ENCODE data around the gene DCP1B.

The DCP1B gene

DNA sequence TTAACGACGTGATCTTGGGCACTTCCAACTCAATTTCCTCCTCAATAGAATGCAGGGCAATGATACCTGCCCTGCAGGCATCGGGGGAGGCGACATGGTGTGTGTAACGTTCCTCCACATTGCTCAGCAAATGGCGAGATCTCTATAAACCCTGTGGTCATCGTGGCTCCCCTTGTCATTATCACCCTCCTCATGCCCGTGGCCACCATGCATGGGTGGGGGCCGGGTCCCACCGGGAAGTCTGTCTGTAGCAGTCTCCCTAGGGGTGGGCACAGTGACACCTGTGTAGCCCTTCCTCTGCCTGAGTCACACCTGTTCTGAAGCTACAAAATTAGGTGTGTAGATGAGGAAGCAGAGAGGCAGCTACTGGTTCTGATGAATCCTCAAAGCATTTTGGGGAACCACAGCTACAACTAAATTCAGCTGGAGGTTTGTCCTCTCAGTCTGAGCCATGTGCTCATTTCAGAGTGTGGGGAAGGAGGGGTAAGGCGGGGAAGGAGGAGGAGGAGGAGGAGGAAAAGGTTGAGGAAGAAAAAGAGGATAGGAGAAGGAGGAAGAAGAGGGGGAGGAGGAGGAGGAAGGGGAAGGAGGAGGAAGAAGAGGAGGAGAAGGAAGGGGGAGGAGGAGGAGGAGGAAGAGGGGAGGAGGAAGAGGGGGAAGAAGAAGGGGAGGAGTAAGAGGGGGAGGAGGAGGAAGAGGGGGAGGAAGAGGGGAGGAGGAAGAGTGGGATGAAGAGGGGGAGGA, 74.8 kb downstream of the DCP1B start:
- H3K4me3 ChIP-seq (ENCODE audit: low read depth, low read length), result no peak overlapping the region
- TF ChIP-seq, protein P1, sequence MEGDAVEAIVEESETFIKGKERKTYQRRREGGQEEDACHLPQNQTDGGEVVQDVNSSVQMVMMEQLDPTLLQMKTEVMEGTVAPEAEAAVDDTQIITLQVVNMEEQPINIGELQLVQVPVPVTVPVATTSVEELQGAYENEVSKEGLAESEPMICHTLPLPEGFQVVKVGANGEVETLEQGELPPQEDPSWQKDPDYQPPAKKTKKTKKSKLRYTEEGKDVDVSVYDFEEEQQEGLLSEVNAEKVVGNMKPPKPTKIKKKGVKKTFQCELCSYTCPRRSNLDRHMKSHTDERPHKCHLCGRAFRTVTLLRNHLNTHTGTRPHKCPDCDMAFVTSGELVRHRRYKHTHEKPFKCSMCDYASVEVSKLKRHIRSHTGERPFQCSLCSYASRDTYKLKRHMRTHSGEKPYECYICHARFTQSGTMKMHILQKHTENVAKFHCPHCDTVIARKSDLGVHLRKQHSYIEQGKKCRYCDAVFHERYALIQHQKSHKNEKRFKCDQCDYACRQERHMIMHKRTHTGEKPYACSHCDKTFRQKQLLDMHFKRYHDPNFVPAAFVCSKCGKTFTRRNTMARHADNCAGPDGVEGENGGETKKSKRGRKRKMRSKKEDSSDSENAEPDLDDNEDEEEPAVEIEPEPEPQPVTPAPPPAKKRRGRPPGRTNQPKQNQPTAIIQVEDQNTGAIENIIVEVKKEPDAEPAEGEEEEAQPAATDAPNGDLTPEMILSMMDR (IDR thresholded peaks at IDR 0.05; ENCODE audit: low read depth, low read length), result no peak
- DNase-seq (ENCODE audit: low read depth, low spot score), result no peak
- in situ Hi-C loops (cut with HindIII; ENCODE audit: low sequenced_read_pairs), result no loop called here

DNA sequence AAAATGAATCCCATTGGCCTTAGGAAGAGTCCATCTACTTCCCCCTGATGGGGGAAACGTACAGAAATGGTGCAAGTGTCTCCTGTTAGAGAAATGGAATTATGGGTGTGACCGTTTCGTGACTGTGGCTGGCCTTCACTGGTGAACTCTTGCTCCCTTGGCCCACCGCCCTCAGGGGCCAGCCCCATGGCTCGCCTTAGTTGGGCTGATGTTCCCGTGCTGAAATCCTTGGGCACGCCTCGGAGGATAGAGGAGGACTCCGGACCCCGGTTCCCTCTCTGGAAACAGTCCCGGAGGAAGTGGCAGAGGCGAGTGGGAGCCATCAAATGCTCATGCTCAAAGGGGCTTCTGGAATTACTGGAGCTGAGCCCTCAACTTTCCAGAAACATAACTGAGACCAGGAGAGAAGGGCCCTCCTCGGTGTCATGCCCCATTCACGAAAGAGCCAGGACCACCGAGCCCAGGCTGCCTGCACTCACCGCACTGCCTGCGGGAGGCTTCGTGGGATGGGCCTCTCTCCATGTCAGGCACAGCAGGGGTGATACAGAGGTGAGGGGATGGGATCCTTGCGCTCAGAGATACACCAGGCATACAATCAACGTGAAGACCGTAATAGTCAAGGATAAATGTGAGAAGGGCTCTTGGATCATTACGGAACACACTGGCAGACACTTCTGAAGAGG, 75.7 kb downstream of the DCP1B start:
- TF ChIP-seq, protein P1 (IDR thresholded peaks at IDR 0.05; ENCODE audit: low read depth, low read length), result no peak
- no peak for DNase-seq (ENCODE audit: low read depth, low spot score)
- no peak overlapping the region for H3K4me3 ChIP-seq (ENCODE audit: low read depth, low read length)
- in situ Hi-C loops (cut with HindIII; ENCODE audit: low sequenced_read_pairs), result no loop called here

DNA sequence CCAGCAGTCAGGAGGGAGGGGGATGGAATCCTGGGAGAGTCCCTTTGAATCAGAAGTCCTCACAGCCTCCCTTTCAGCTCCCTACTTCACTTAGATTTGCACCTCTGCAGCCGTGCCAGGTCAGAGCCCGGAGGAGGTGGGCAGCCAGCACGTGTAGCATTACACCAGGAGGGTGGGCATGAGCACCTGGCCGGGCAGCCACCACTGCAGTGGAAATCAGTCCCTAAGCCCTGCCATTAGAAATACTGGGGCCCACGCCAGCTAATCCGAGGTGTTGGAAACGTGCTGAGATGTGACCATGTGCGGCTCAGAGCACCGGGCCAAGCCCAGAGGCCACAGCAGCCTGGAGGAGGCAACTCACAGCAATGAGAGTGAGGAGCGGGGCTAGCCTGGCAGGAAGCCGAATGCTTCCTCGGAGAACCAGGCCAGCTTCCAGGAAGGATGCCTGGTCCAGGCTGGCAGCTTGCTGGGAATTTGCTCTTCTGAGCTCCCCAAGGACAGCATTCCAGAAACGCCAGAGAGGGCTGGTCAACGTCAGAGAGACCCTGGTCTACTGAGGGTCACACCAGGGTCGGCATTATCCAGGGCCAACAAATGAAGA, 76.4 kb downstream of the DCP1B start:
- TF ChIP-seq, protein P1 (IDR thresholded peaks at IDR 0.05; ENCODE audit: low read depth, low read length), result no peak
- no peak for DNase-seq (ENCODE audit: low read depth, low spot score)
- in situ Hi-C loops (cut with HindIII; ENCODE audit: low sequenced_read_pairs), result no loop called here
- H3K4me3 ChIP-seq (ENCODE audit: low read depth, low read length), result no peak overlapping the region

DNA sequence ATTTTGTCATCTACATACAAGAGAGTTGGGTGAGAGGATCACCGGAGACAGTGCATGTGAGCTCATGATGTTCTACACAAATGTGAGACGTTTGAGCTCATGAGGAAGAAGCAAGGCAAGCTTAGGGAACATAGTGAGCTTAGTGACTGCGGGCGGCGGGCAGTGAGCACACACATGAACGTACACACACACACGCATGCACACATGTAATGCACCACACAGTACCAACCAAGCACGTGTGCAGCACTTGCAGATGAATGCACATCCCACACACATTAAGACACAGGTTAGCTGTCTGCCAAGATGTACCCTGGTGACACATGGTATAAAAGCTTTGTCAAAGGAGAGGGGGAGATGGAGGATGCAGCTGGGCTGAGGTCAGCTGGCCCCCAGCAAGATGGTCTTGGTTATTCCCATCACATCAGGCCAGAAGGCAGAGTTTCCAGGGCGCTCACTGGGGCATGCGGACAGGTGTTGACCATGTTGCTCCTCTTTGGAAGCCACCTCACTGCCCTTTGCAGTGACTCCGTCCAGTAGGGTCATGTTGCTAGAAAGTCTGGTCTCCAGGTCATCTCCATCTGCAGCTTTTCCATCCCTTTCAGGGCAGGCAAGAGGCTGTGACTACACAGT, 77.1 kb downstream of the DCP1B start:
- in situ Hi-C loops (cut with HindIII; ENCODE audit: low sequenced_read_pairs), result no loop called here
- TF ChIP-seq, protein P1 (IDR thresholded peaks at IDR 0.05; ENCODE audit: low read depth, low read length), result no peak
- no peak for DNase-seq (ENCODE audit: low read depth, low spot score)
- H3K4me3 ChIP-seq (ENCODE audit: low read depth, low read length), result no peak overlapping the region

DNA sequence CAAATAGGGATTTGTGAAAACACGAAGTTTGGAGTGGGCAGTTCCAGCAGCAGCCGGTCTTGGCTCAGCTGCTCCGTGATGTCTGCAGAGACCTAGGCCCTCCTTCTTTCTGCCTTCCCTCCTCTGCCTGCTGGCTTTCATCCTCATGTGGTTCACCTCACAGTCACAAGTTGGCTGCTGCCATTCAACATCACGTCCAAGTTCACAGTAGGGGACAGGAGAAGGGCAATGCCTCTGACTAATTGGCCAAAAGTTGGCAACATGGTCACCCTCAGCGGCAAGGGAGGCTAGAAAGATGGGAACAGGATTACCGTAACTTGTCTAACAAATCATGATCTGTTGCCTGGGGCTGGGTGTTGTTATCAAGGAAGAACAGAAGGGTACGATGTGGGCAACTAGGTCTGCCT, 78.0 kb downstream of the DCP1B start:
- in situ Hi-C loops (cut with HindIII; ENCODE audit: low sequenced_read_pairs), result no loop called here
- TF ChIP-seq, protein P1 (IDR thresholded peaks at IDR 0.05; ENCODE audit: low read depth, low read length), result no peak
- H3K4me3 ChIP-seq (ENCODE audit: low read depth, low read length), result no peak overlapping the region
- no peak for DNase-seq (ENCODE audit: low read depth, low spot score)

DNA sequence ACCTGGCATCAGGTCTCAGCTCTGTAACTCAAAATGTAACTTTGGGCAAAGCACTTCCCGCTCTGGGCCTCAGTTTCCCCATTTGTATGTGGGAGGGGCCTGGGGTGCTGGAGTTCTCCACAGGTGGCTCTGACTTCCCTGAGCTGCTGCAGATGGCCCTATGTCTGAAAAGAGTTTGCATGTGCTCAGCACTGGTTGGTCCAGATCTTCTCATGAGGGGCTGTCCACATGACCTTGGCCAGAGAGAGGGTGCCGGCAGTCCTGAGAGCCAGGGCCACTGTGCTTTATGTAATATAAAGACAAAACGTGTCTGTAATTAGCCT, 78.6 kb downstream of the DCP1B start:
- in situ Hi-C loops (cut with HindIII; ENCODE audit: low sequenced_read_pairs), result no loop called here
- TF ChIP-seq, protein P1 (IDR thresholded peaks at IDR 0.05; ENCODE audit: low read depth, low read length), result no peak
- DNase-seq (ENCODE audit: low read depth, low spot score), result no peak
- no peak overlapping the region for H3K4me3 ChIP-seq (ENCODE audit: low read depth, low read length)
